A204.1 (cell line): ENCODE data around the gene LIN52.

Experiments
- FAIRE-seq: peaks from 2 replicates; lab custom pipeline; 2012; peaks lifted over from hg19 to GRCh38; lab: Jason Lieb, UNC

The LIN52 gene

GRCh38 chr14:74237441-74237840, 152.7 kb downstream of the LIN52 start:
- FAIRE-seq: no peak

DNA sequence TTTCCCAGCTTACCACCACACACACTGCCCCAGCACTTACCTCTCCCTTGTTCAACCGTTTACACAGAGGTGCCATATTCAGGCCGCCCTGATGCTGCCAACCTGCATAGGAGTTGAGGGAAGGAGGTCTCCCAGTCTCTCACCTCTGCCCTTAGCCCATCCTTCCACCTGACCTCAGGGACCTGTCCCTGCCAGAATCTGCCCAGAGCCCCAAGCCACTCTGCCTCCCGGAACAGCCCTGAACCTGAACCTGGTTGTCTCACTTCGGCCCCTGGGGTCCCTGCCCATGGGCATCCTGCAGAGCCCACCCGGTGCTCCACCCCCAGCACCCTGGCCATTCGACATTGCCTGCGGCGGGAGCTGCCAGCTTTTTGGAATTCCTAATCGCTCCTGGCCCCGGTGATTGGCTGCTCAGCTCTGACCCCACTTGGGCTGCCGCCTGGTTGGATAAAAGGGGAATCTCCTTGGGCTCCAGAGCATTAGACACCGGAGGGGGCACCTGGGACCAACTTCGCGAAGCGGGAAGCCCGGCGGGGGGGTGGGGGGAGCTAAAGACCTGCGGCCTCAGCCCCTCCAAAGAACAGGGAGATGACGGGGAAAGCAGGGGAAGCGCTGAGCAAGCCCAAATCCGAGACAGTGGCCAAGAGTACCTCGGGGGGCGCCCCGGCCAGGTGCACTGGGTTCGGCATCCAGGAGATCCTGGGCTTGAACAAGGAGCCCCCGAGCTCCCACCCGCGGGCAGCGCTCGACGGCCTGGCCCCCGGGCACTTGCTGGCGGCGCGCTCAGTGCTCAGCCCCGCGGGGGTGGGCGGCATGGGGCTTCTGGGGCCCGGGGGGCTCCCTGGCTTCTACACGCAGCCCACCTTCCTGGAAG, 154.5 kb downstream of the LIN52 start, which contains the start of gene VSX2:
TSS of gene VSX2 (plus strand) at position 476 of the 874 bp plus-strand sequence. CDS start at position 589, 113 bp downstream.
- FAIRE-seq: no peak

DNA sequence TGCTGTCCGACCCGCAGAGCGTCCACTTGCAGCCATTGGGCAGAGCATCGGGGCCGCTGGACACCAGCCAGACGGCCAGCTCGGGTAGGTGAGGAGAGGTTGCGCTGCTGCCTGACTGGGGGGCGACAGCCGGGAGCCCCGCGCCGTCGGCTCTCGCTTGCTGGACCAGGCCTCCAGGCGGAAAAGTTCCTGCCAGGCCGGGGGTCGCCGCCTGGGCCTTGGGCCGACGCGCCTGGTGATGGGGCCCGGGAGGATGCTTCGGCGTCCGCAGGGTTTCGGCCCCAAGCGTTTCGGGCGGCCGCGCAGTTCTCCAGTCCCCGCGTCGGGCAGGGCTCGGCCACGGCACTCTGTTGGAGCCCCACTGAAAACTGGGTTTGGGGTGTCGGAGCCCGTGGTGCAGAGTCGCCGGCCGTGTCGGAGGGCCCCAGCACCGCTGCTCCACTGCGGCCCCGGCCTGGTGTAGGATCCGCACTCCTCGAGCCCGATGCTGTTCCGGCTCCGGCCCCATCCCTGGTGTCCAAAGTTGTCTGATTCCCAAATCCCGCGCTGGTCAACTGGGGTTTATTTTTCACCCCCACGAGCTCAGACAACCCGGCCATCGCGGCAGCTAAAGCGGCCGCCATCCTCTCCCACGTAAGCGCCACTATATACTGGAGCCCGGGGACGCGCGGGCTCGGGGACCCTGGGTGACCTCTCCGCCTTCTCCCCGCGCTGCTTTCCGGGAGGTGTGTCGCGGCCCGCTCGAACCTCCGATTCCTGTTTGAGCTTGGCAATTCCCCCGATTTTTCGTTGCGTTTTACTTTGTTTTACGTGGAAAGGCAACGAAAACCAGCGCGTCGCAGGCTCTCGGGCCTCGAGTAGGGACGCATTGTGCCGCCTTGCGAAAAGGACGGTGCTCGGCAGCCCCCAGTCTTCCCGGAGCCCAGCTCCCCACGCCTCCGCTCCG, 155.4 kb downstream of the LIN52 start:
- no peak for FAIRE-seq

DNA sequence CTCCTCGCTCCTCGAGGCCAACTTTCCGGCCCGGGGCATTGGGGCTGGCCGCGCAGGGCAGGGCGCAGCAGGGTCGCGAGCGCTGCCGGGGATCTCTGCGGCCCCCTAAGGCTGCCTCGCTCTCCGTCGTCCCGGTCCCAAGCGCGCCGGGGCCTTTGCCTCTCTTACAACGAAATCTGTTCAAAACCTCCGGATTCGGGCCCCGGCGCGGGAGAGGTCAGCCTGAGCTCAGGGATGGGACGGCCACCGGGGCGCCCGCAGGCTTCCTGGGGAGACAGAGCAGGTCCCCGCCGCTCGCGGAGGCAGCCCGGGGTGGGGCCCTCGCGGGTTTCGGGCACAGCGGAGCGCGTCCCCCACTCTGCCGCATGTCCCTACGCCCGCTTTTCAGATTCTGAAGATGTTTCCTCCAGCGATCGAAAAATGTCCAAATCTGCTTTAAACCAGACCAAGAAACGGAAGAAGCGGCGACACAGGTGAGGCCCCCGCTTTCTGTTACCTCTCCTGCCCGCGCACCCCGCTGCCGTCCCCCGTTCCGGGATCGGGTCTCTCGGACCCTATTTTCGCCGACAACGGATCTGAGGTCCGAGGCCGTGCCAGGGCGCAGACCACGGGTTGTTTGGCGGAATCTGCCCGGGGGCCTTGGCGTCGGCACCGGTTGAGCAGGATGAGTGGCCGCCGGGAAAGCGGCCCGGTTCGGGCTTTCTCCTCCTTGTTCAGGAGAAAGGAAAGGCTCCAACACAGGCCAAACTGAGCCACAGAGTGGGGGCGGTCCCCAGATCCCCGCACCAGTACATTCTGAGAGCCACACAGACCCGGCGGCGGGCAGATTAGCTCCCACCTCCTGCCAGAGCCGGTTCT, 156.3 kb downstream of the LIN52 start:
- FAIRE-seq: no peak

DNA sequence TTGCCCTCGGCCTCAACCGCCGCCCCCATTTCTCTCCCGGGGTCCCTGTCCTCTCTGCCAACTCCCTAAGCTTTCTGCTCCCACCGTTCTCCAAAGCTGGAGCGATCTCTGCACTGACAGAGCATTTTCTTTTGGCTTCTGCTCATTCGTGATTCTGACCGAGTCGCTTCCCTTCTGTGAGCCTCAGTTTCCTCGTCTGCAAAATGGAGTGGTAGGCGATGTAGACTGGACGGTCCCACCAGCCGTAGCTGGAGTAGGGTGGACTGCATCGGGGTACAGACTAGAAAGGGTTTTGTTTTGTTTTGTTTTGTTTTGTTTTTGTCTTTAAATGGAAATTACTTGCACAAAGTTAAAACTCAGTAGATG, 156.9 kb downstream of the LIN52 start:
- no peak for FAIRE-seq

DNA sequence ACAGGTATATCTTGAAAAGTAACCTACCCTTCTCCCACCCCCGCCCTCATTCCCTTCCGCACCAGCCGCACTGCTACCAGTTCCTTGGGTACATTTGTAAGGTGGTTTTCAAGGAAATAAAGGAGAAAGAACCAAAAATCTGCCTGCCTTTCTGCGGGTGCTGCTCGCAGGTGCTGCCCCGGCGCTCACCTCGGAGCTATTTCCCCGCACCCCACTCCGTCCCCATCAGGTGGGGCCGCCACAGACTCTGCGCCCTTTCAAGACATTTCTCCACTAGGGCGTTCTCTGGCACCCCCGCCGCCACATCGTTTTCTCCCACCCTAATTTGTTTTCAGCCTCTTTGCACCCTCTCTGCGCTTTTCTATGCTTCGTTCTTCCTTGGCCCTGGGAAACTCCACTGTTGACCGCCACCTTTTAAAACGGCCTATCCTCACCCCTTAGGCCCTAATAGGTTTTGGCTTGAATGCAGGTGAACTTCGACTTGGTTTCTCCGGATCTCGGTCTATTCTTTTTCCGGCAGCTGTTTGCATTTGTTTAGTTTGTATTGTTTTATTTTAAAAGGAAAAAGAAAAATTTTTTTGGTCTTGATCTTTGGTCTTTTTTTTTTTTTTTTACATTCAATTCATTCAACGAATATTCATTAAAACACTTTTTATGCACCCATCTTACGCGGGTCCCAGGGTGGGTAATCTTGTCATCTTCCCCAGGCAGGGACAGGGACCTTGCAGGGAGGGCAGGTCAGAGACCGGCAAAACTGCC, 157.4 kb downstream of the LIN52 start:
- no peak for FAIRE-seq

- no peak for FAIRE-seq
Observed at GRCh38 chr14:74242780-74243042, 158.0 kb downstream of the LIN52 start.

GRCh38 chr14:74243051-74243450, 158.3 kb downstream of the LIN52 start:
- FAIRE-seq: no peak

GRCh38 chr14:74244115-74244514, 159.4 kb downstream of the LIN52 start:
- no peak for FAIRE-seq

DNA sequence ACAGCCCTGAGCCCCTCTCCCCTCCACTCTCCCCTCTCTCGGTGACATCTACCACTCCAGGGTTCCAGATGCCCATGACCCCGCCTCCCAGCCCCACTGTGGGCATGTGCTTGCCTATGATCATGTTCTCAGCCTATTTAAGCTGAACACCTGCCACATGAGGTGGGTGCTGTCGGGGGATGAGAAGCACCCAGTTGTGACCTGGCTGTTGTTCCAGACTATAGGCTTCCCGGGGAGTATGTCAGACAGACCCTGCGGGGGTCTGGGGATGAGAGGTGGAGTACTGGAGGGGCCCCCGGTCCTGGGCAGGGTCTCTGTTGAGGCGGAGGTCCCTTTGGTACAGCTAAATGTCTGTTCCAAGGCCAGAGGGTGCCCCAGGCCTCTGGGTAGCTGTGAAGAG, 160.5 kb downstream of the LIN52 start:
- FAIRE-seq: no peak

DNA sequence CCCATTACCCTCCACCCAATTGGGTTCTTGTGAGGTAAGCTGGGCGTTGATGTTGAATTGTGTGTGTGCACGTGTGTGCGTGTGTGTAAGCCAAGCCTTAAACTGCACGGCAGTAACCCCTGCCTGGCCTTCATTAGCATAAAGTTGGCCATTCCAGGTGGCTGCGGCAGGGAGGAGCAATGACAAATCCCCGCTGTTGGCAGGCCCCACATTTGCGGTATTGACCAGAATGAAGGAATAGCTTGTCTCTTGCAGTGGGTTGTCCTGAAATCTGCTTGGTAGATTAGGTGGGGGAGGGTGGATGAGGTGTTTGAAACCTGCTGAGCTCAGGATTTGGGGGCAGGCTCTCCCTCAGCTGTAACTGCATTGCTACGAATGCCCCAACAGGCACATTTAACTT, 161.8 kb downstream of the LIN52 start:
- FAIRE-seq: no peak

DNA sequence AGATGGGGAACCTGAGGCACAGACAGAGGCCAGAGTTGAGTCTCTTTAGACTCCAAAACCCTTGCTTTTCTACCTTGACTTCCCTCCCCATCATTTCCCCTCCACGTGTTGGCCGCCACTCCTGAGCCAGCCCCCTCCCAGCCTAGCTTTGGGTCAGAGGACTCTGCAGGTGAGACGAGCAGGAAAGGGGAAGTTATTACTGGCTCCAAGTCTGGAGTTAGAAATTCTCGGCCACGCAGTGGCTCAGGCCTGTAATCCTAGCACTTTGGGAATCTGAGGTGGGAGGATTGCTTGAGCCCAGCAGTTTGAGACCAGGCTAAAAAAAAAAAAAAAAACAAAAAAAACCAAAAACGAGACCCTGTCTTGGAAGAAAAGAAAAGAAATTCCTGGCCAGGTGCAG, 163.3 kb downstream of the LIN52 start:
- FAIRE-seq: no peak

DNA sequence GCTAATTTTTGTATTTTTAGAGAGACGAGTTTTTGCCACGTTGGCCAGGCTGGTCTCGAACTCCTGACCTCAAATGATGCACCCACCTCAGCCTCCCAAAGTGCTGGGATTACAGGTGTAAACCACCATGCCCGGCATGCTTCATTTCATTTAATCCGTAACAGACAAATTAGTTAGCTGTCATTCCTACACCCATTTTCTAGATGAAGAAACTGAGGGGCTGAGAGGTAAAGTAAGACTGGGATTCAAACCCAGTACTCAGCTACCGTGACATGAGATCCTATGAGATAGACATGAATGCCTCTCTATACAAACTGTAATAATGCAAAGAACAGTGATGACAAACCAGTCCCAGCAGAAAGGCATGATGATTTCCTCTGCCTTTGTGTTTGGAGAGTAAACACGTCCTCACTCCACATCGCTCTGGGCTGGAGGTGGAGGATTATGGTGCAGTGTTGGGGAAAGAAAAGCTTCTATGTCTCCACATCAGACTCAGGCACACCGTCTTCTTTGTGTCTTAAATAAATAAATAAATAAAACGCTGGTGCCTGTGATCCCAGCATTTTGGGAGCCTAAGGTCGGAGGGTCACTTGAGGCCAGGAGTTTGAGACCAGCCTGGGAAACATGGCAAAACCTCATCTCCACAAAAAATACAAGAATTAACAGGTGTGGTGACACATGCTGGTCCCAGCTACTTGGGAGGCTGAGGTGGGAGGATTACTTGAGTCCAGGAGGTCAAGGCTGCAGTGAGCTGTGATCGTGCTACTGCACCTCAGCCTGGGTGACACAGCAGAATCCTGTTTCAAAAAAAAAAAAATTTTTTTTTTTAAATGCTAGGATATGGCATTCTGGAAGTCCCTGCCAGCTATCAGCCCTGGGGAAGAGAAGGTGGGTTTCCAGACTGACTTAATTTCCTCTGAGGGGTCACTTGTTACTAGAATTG, 164.9 kb downstream of the LIN52 start:
- no peak for FAIRE-seq
